ENCODE measurements around the gene AMER3.

Gene AMER3

GRCh38 chr2:130765464-130765863, 10.1 kb downstream of the AMER3 start:
- H3K36me3 ChIP-seq (ENCODE audit: control insufficient read depth, low read depth, low read length), result no peaks in the 10 kb centered on the region
- H3K27me3 ChIP-seq (ENCODE audit: control insufficient read depth, insufficient read depth, low read length), result no peaks in the 10 kb centered on the region
- no peaks in the 10 kb centered on the region for H3K4me1 ChIP-seq (ENCODE audit: control insufficient read depth, low read depth, low read length)
- no peak overlapping the region for H3K4me3 ChIP-seq (ENCODE audit: low read length)
- no peak overlapping the region for H3K9ac ChIP-seq (ENCODE audit: low read length)
- no peaks in the 10 kb centered on the region for H3K9me3 ChIP-seq (ENCODE audit: control insufficient read depth, low read depth, low read length)
- H3K27ac ChIP-seq (ENCODE audit: low read length), result no peak overlapping the region

- Histone ChIP-seq H3K4me1 (ENCODE audit: control insufficient read depth, low read depth, low read length) (peaks cover 3% of the 10 kb centered on the region), H3K9ac (ENCODE audit: low read length) (no peak overlapping the region), H3K27ac (ENCODE audit: low read length) (no peak overlapping the region), H3K4me3 (ENCODE audit: low read length) (no peak overlapping the region), H3K36me3 (ENCODE audit: control insufficient read depth, low read depth, low read length) (no peaks in the 10 kb centered on the region), H3K27me3 (ENCODE audit: control insufficient read depth, insufficient read depth, low read length) (no peaks in the 10 kb centered on the region), H3K9me3 (ENCODE audit: control insufficient read depth, low read depth, low read length) (no peaks in the 10 kb centered on the region)
Observed at GRCh38 chr2:130766037-130766436, 10.7 kb downstream of the AMER3 start.

- Histone ChIP-seq H3K9ac (ENCODE audit: low read length) (no peak overlapping the region), H3K4me3 (ENCODE audit: low read length) (no peak overlapping the region), H3K36me3 (ENCODE audit: control insufficient read depth, low read depth, low read length) (no peaks in the 10 kb centered on the region), H3K4me1 (ENCODE audit: control insufficient read depth, low read depth, low read length) (peaks cover 7% of the 10 kb centered on the region), H3K27ac (ENCODE audit: low read length) (no peak overlapping the region), H3K9me3 (ENCODE audit: control insufficient read depth, low read depth, low read length) (no peaks in the 10 kb centered on the region), H3K27me3 (ENCODE audit: control insufficient read depth, insufficient read depth, low read length) (no peaks in the 10 kb centered on the region)
Observed at GRCh38 chr2:130766711-130767407, 11.5 kb downstream of the AMER3 start.

- Histone ChIP-seq H3K36me3 (ENCODE audit: control insufficient read depth, low read depth, low read length) (no peaks in the 10 kb centered on the region), H3K4me1 (ENCODE audit: control insufficient read depth, low read depth, low read length) (peaks cover 7% of the 10 kb centered on the region), H3K27me3 (ENCODE audit: control insufficient read depth, insufficient read depth, low read length) (no peaks in the 10 kb centered on the region), H3K9ac (ENCODE audit: low read length) (no peak overlapping the region), H3K27ac (ENCODE audit: low read length) (no peak overlapping the region), H3K4me3 (ENCODE audit: low read length) (no peak overlapping the region), H3K9me3 (ENCODE audit: control insufficient read depth, low read depth, low read length) (no peaks in the 10 kb centered on the region)
Observed at GRCh38 chr2:130767408-130767775, 12.1 kb downstream of the AMER3 start.

- Histone ChIP-seq H3K36me3 (ENCODE audit: control insufficient read depth, low read depth, low read length) (no peaks in the 10 kb centered on the region), H3K27me3 (ENCODE audit: control insufficient read depth, insufficient read depth, low read length) (no peaks in the 10 kb centered on the region), H3K4me1 (ENCODE audit: control insufficient read depth, low read depth, low read length) (peaks cover 7% of the 10 kb centered on the region), H3K27ac (ENCODE audit: low read length) (no peak overlapping the region), H3K4me3 (ENCODE audit: low read length) (no peak overlapping the region), H3K9ac (ENCODE audit: low read length) (no peak overlapping the region), H3K9me3 (ENCODE audit: control insufficient read depth, low read depth, low read length) (no peaks in the 10 kb centered on the region)
Observed at GRCh38 chr2:130768191-130768855, 13.0 kb downstream of the AMER3 start.

- no peak overlapping the region for H3K9ac ChIP-seq (ENCODE audit: low read length)
- H3K4me3 ChIP-seq (ENCODE audit: low read length), result no peak overlapping the region
- H3K36me3 ChIP-seq (ENCODE audit: control insufficient read depth, low read depth, low read length), result no peaks in the 10 kb centered on the region
- H3K9me3 ChIP-seq (ENCODE audit: control insufficient read depth, low read depth, low read length), result no peaks in the 10 kb centered on the region
- no peak overlapping the region for H3K27ac ChIP-seq (ENCODE audit: low read length)
- H3K27me3 ChIP-seq (ENCODE audit: control insufficient read depth, insufficient read depth, low read length), result no peaks in the 10 kb centered on the region
- peaks cover 7% of the 10 kb centered on the region for H3K4me1 ChIP-seq (ENCODE audit: control insufficient read depth, low read depth, low read length)
Observed at GRCh38 chr2:130769343-130769907, 14.1 kb downstream of the AMER3 start.

GRCh38 chr2:130776550-130776949, 21.2 kb downstream of the AMER3 start:
- Histone ChIP-seq H3K27me3 (ENCODE audit: control insufficient read depth, insufficient read depth, low read length) (no peaks in the 10 kb centered on the region), H3K9me3 (ENCODE audit: control insufficient read depth, low read depth, low read length) (no peaks in the 10 kb centered on the region), H3K27ac (ENCODE audit: low read length) (no peak overlapping the region), H3K9ac (ENCODE audit: low read length) (no peak overlapping the region), H3K4me3 (ENCODE audit: low read length) (no peak overlapping the region), H3K4me1 (ENCODE audit: control insufficient read depth, low read depth, low read length) (no peaks in the 10 kb centered on the region), H3K36me3 (ENCODE audit: control insufficient read depth, low read depth, low read length) (no peaks in the 10 kb centered on the region)

- no peaks in the 10 kb centered on the region for H3K27me3 ChIP-seq (ENCODE audit: control insufficient read depth, insufficient read depth, low read length)
- H3K36me3 ChIP-seq (ENCODE audit: control insufficient read depth, low read depth, low read length), result no peaks in the 10 kb centered on the region
- H3K27ac ChIP-seq (ENCODE audit: low read length), result no peak overlapping the region
- H3K9ac ChIP-seq (ENCODE audit: low read length), result no peak overlapping the region
- H3K9me3 ChIP-seq (ENCODE audit: control insufficient read depth, low read depth, low read length), result no peaks in the 10 kb centered on the region
- no peaks in the 10 kb centered on the region for H3K4me1 ChIP-seq (ENCODE audit: control insufficient read depth, low read depth, low read length)
- no peak overlapping the region for H3K4me3 ChIP-seq (ENCODE audit: low read length)
Observed at GRCh38 chr2:130778781-130779180, 23.4 kb downstream of the AMER3 start.

- Histone ChIP-seq H3K9ac (ENCODE audit: low read length) (no peak overlapping the region), H3K9me3 (ENCODE audit: control insufficient read depth, low read depth, low read length) (no peaks in the 10 kb centered on the region), H3K27ac (ENCODE audit: low read length) (no peak overlapping the region), H3K4me1 (ENCODE audit: control insufficient read depth, low read depth, low read length) (no peaks in the 10 kb centered on the region), H3K4me3 (ENCODE audit: low read length) (no peak overlapping the region), H3K27me3 (ENCODE audit: control insufficient read depth, insufficient read depth, low read length) (no peaks in the 10 kb centered on the region), H3K36me3 (ENCODE audit: control insufficient read depth, low read depth, low read length) (no peaks in the 10 kb centered on the region)
Observed at GRCh38 chr2:130785466-130786055, 30.2 kb downstream of the AMER3 start.

GRCh38 chr2:130786076-130786475, 30.7 kb downstream of the AMER3 start:
- no peak overlapping the region for H3K4me3 ChIP-seq (ENCODE audit: low read length)
- H3K4me1 ChIP-seq (ENCODE audit: control insufficient read depth, low read depth, low read length), result no peaks in the 10 kb centered on the region
- H3K27ac ChIP-seq (ENCODE audit: low read length), result no peak overlapping the region
- H3K27me3 ChIP-seq (ENCODE audit: control insufficient read depth, insufficient read depth, low read length), result no peaks in the 10 kb centered on the region
- no peak overlapping the region for H3K9ac ChIP-seq (ENCODE audit: low read length)
- no peaks in the 10 kb centered on the region for H3K9me3 ChIP-seq (ENCODE audit: control insufficient read depth, low read depth, low read length)
- no peaks in the 10 kb centered on the region for H3K36me3 ChIP-seq (ENCODE audit: control insufficient read depth, low read depth, low read length)

GRCh38 chr2:130787841-130788240, 32.5 kb downstream of the AMER3 start:
- no peaks in the 10 kb centered on the region for H3K4me1 ChIP-seq (ENCODE audit: control insufficient read depth, low read depth, low read length)
- H3K9me3 ChIP-seq (ENCODE audit: control insufficient read depth, low read depth, low read length), result no peaks in the 10 kb centered on the region
- H3K36me3 ChIP-seq (ENCODE audit: control insufficient read depth, low read depth, low read length), result no peaks in the 10 kb centered on the region
- H3K4me3 ChIP-seq (ENCODE audit: low read length), result no peak overlapping the region
- H3K27me3 ChIP-seq (ENCODE audit: control insufficient read depth, insufficient read depth, low read length), result no peaks in the 10 kb centered on the region
- H3K27ac ChIP-seq (ENCODE audit: low read length), result no peak overlapping the region
- no peak overlapping the region for H3K9ac ChIP-seq (ENCODE audit: low read length)
